Adrenal gland (tissue), 5 donors: ENCODE results near the gene SCN8A.

Experiments used
- POLR2A ChIP-seq, 2 donors: fragments of 450-650 bp; IDR thresholded peaks; one replicate each; pipeline ENCODE4 v1.6.1; 2017; ENCODE audit warnings: antibody characterized with exemption in 2 of 2, mild to moderate bottlenecking in 2 of 2, moderate library complexity in 1 of 2
- TF ChIP-seq, protein P1 (sequence below), 6 experiments: fragments of 450-650 bp in 4 of 6; fragments of 200-600 bp in 2 of 6; sonication (generic) in 1 of 6; IDR thresholded peaks; 1 replicate in 5 of 6; 2 replicates in 1 of 6; pipeline versions ENCODE4 v1.5.1 to v1.8.0; 2016 to 2021; ENCODE audit warnings: antibody characterized with exemption in 6 of 6, mild to moderate bottlenecking in 2 of 6, moderate library complexity in 1 of 6
- donor health status: DM: no; HTN: no; CAD: no.

GRCh38 chr12:51593539-51593938 is 2.5 kb downstream of the SCN8A start:
- TF ChIP-seq POLR2A (IDR thresholded peaks at IDR 0.05) = no peak
- TF ChIP-seq, protein P1, sequence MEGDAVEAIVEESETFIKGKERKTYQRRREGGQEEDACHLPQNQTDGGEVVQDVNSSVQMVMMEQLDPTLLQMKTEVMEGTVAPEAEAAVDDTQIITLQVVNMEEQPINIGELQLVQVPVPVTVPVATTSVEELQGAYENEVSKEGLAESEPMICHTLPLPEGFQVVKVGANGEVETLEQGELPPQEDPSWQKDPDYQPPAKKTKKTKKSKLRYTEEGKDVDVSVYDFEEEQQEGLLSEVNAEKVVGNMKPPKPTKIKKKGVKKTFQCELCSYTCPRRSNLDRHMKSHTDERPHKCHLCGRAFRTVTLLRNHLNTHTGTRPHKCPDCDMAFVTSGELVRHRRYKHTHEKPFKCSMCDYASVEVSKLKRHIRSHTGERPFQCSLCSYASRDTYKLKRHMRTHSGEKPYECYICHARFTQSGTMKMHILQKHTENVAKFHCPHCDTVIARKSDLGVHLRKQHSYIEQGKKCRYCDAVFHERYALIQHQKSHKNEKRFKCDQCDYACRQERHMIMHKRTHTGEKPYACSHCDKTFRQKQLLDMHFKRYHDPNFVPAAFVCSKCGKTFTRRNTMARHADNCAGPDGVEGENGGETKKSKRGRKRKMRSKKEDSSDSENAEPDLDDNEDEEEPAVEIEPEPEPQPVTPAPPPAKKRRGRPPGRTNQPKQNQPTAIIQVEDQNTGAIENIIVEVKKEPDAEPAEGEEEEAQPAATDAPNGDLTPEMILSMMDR (IDR thresholded peaks at IDR 0.05) = no peak
